Left kidney (tissue), 2 donors: ENCODE measurements around the gene PUM2. TPM values are rescaled to one million over a fixed set of nuclear protein-coding genes. Genes with fewer than 3 reads are reported as not detected.

ENCODE experiments used
- DNase-seq: peaks from one replicate; pipeline ENCODE4 v3.0.0-alpha.2; 2013
- polyA plus RNA-seq: library from polyadenylated mRNA; unstranded; fragments of 120-200 nt; gene quantifications from one replicate; pipeline ENCODE4 v1.2.1, GENCODE V29; 2013; ENCODE audit not compliant: insufficient read length

The PUM2 gene
- polyA plus RNA-seq, 1 donor, result 123 TPM

- no peak for DNase-seq
Observed at GRCh38 chr2:20231598-20232026, 119.0 kb downstream of the PUM2 start.

GRCh38 chr2:20231159-20231558, 119.5 kb downstream of the PUM2 start:
- no peak for DNase-seq

GRCh38 chr2:20230114-20230425, 120.6 kb downstream of the PUM2 start:
- DNase-seq, result no peak

- no peak for DNase-seq
Observed at GRCh38 chr2:20229322-20230113, 121.1 kb downstream of the PUM2 start.

GRCh38 chr2:20227894-20228505, 122.6 kb downstream of the PUM2 start:
- no peak for DNase-seq

- DNase-seq, result no peak
Observed at GRCh38 chr2:20226152-20226545, 124.5 kb downstream of the PUM2 start.

GRCh38 chr2:20225294-20226151, 125.1 kb downstream of the PUM2 start:
- peak; percentile 82 for DNase-seq

GRCh38 chr2:20224716-20225293, 125.8 kb downstream of the PUM2 start, which contains the start of gene SDC1:
SDC1 (minus strand) TSS chr2:20225130; CDS start chr2:20224867, 263 bp downstream.
- peak; percentile 44 for DNase-seq

- DNase-seq, result no peak
Observed at GRCh38 chr2:20224164-20224715, 126.4 kb downstream of the PUM2 start.

- DNase-seq, result peak; percentile 47
Observed at GRCh38 chr2:20223407-20224163, 127.1 kb downstream of the PUM2 start.

- no peak for DNase-seq
Observed at GRCh38 chr2:20222769-20223406, 127.8 kb downstream of the PUM2 start.

GRCh38 chr2:20222014-20222768, 128.5 kb downstream of the PUM2 start:
- no peak for DNase-seq

GRCh38 chr2:20221555-20221973, 129.1 kb downstream of the PUM2 start:
- no peak for DNase-seq

- DNase-seq, result no peak
Observed at GRCh38 chr2:20220806-20221554, 129.7 kb downstream of the PUM2 start.

GRCh38 chr2:20219763-20220380, 130.8 kb downstream of the PUM2 start:
- no peak for DNase-seq

GRCh38 chr2:20218331-20219320, 132.0 kb downstream of the PUM2 start:
- DNase-seq, result no peak
